Lower lobe of right lung (tissue), 2 donors: ENCODE measurements around the gene MYL6. TPM values are rescaled to one million over a fixed set of nuclear protein-coding genes. Genes with fewer than 3 reads are reported as not detected.

Experiments
- ATAC-seq, 2 donors: fragments of 200-7000 bp; cut with Tn5 transposase; one replicate each; pipeline ENCODE4 v1.9.1; 2020 to 2022; ENCODE audit warnings: mild to moderate bottlenecking in 2 of 2, moderate library complexity in 2 of 2
- DNase-seq: peaks from one replicate; pipeline ENCODE4 v3.0.0-alpha.2; 2020
- H3K27ac ChIP-seq: fragments of 200-600 bp; one replicate; pipeline ENCODE4 v1.8.0; 2022
- H3K27me3 ChIP-seq: fragments of 200-600 bp; one replicate; pipeline ENCODE4 v1.8.0; 2022; ENCODE audit warnings: low read depth
- H3K36me3 ChIP-seq: fragments of 200-600 bp; one replicate; pipeline ENCODE4 v1.8.0; 2022; ENCODE audit warnings: mild to moderate bottlenecking
- H3K4me1 ChIP-seq: fragments of 200-600 bp; one replicate; pipeline ENCODE4 v1.8.0; 2022
- H3K4me3 ChIP-seq: fragments of 200-600 bp; one replicate; pipeline ENCODE4 v1.8.0; 2022; ENCODE audit warnings: mild to moderate bottlenecking
- H3K9me3 ChIP-seq: fragments of 200-600 bp; one replicate; pipeline ENCODE4 v1.8.0; 2022
- CTCF ChIP-seq: fragments of 200-600 bp; IDR thresholded peaks from one replicate; pipeline ENCODE4 v1.8.0; 2022; ENCODE audit warnings: antibody characterized with exemption, mild to moderate bottlenecking
- intact Hi-C: fragments of 100-400 bp; cut with DNase I; formaldehyde crosslinking; loops from one replicate; pipeline ENCODE4 v1.11.0; 2022
- total RNA-seq: library from RNA; stranded (reverse); fragmentation: NEBNext Ultra II Directional; extraction: Animal tissue kit (Norgen Biotek cat#: 25700); gene quantifications from one replicate; pipeline ENCODE4 v1.2.1, GENCODE V29; 2021
- donor health status: DM: no; HTN: yes; CAD: no; lungs with severe emphysema.

MYL6 gene
- total RNA-seq, 1 donor from 2014 or later = 1,292 TPM

DNA sequence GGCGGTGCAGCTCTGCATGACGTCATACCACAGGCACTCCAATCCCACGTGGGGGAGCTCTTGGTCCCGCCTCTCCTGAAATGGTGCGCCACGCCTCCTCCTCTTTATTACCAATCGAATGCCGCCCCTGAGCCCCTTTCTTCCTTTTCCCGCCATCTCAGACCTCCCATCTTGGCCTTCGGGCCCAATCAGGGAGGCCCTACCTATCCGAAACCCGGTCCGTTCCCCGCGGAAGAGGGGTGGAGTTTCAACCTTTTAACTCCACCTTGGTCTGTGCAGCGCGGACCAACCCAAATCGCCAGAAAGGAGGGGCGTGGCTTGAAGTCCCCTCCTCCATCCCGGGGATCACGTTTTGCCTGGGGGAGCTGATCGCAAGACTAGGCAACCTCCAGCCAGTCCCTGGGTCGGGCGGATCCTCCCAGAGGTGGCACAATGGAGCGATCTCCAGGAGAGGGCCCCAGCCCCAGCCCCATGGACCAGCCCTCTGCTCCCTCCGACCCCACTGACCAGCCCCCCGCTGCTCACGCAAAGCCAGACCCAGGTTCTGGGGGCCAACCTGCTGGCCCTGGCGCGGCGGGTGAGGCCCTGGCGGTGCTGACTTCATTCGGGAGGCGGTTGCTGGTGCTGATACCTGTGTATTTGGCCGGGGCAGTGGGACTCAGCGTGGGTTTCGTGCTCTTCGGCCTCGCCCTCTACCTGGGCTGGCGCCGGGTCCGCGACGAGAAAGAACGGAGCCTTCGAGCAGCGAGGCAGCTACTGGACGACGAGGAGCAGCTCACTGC lies 30.1 kb upstream of the MYL6 start, which contains the start of gene ESYT1:
Gene ESYT1 (plus strand): TSS at position 380 of the 782 bp plus-strand sequence. CDS start 53 bp downstream, at position 433.
- peaks cover 48% of the 10 kb centered on the region for H3K4me1 ChIP-seq
- no peaks in the 10 kb centered on the region for H3K27me3 ChIP-seq
- intact Hi-C loops = no loop called here
- no peak for TF ChIP-seq CTCF
- H3K36me3 ChIP-seq = peaks cover 30% of the 10 kb centered on the region
- peak; percentile 95 to 97 for ATAC-seq
- DNase-seq = peak; percentile 98
- peak within 1 kb of the TSS; percentile 89 for H3K4me3 ChIP-seq
- no peaks in the 10 kb centered on the region for H3K9me3 ChIP-seq
- peak within 1 kb of the TSS; percentile 88 for H3K27ac ChIP-seq

DNA sequence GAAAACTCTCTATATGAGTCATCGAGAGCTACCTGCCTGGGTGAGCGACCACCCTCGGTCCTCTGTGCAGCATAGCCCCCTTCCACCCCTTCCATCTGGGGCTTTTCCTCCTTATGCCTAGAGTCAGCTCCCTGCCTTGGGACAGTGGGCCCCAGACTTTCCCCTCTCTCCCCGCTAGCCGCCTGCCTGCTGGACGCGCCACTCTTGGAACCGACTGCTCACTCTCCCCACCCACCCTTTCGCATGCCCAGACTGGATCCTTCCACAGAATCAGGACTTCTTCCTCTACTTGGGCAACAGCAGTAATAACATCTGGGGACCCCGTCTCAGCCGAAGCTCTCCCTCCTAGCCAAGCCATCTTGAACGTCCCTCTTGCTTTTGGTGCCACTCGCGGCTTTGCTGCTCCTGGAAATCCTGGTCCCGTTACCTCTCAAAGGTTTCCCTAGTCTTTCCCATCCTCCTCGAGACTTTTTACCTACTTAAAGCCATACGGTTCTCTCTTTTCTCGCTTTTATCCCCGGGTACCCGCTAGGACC lies 29.4 kb upstream of the MYL6 start:
- peaks cover 37% of the 10 kb centered on the region for H3K36me3 ChIP-seq
- peaks cover 48% of the 10 kb centered on the region for H3K4me1 ChIP-seq
- TF ChIP-seq CTCF = no peak
- DNase-seq = peak; percentile 53
- intact Hi-C loops = no loop called here
- peak overlapping the region; percentile 88 for H3K27ac ChIP-seq
- H3K27me3 ChIP-seq = no peaks in the 10 kb centered on the region
- peak overlapping the region; percentile 89 for H3K4me3 ChIP-seq
- no peaks in the 10 kb centered on the region for H3K9me3 ChIP-seq
- peak; percentile 1 to 18 for ATAC-seq

- peaks cover 47% of the 10 kb centered on the region for H3K4me1 ChIP-seq
- intact Hi-C loops = no loop called here
- TF ChIP-seq CTCF = no peak
- H3K4me3 ChIP-seq = peak overlapping the region; percentile 89
- ATAC-seq (peak; percentile 69 to 75), DNase-seq (peak; percentile 82)
- H3K9me3 ChIP-seq = no peaks in the 10 kb centered on the region
- H3K36me3 ChIP-seq = peaks cover 43% of the 10 kb centered on the region
- no peaks in the 10 kb centered on the region for H3K27me3 ChIP-seq
- peak overlapping the region; percentile 88 for H3K27ac ChIP-seq
Observed at GRCh38 chr12:56129206-56129941, 28.8 kb upstream of the MYL6 start.

- peak overlapping the region; percentile 88 for H3K27ac ChIP-seq
- peaks cover 50% of the 10 kb centered on the region for H3K36me3 ChIP-seq
- H3K4me3 ChIP-seq = peak overlapping the region; percentile 89
- H3K9me3 ChIP-seq = no peaks in the 10 kb centered on the region
- no peak for DNase-seq
- no peak for TF ChIP-seq CTCF
- no peaks in the 10 kb centered on the region for H3K27me3 ChIP-seq
- H3K4me1 ChIP-seq = peaks cover 42% of the 10 kb centered on the region
- intact Hi-C loops = no loop called here
- ATAC-seq = no peak
Observed at GRCh38 chr12:56129942-56130495, 28.1 kb upstream of the MYL6 start.

GRCh38 chr12:56130876-56131275 lies 27.3 kb upstream of the MYL6 start:
- no peak for TF ChIP-seq CTCF
- no peaks in the 10 kb centered on the region for H3K9me3 ChIP-seq
- intact Hi-C loops = no loop called here
- DNase-seq (no peak), ATAC-seq (no peak)
- H3K27ac ChIP-seq = no peak overlapping the region
- H3K27me3 ChIP-seq = no peaks in the 10 kb centered on the region
- H3K4me1 ChIP-seq = peaks cover 33% of the 10 kb centered on the region
- no peak overlapping the region for H3K4me3 ChIP-seq
- H3K36me3 ChIP-seq = peaks cover 58% of the 10 kb centered on the region
